ENCODE results near the gene GCNT1. TPM values are rescaled to one million over a fixed set of nuclear protein-coding genes. Genes with fewer than 3 reads are reported as not detected.

GCNT1 gene
- total and polyA plus RNA-seq, 2 donors (not counting 1 experiment from before 2014, with no cell fraction given): 9.1 to 31.0 TPM

- H3K4me2 ChIP-seq (replicated peaks; ENCODE audit: low read depth, low read length, poor library complexity, severe bottlenecking): no peak overlapping the region
- ATAC-seq (ENCODE audit: low read depth) (no peak), DNase-seq (no peak)
- no peaks in the 10 kb centered on the region for H3K27me3 ChIP-seq (replicated peaks in 1 of 4; ENCODE audit: control extremely low read depth in 1 of 4, control insufficient read depth in 3 of 4, insufficient read depth in 4 of 4, low read length in 3 of 4)
- no peak overlapping the region for H3K9ac ChIP-seq (ENCODE audit: low read length)
- Mint-ChIP-seq H3K4me1 (no peaks in the 10 kb centered on the region), H3K4me3 (no peak overlapping the region), H3K9me3 (ENCODE audit: insufficient read depth) (peaks cover 8% of the 10 kb centered on the region), H3K27ac (no peak overlapping the region), H3K27me3 (no peaks in the 10 kb centered on the region)
- no peaks in the 10 kb centered on the region for H3K79me2 ChIP-seq (ENCODE audit: control insufficient read depth, insufficient read depth, low read length)
- no peak overlapping the region for H3K27ac ChIP-seq (ENCODE audit: low read length in 2 of 2)
- H4K20me1 ChIP-seq (ENCODE audit: control insufficient read depth, insufficient read depth, low read length, poor library complexity, severe bottlenecking): no peaks in the 10 kb centered on the region
- H2AFZ ChIP-seq (ENCODE audit: insufficient read depth, low read depth, low read length, poor library complexity, severe bottlenecking): no peak overlapping the region
- no peak overlapping the region for H3K4me3 ChIP-seq (ENCODE audit: control extremely low read depth in 1 of 5, extremely low read depth in 1 of 5, insufficient read depth in 1 of 5, low read depth in 2 of 5, low read length in 4 of 5)
- ChIA-PET CTCF (no interaction called here), POLR2A (no interaction called here)
- no peaks in the 10 kb centered on the region for H3K4me1 ChIP-seq (ENCODE audit: control insufficient read depth in 2 of 2, insufficient read depth in 2 of 2, low read length in 2 of 2)
- intact Hi-C loops (cut with micrococcal nuclease): no loop called here
- TF ChIP-seq, protein P1, sequence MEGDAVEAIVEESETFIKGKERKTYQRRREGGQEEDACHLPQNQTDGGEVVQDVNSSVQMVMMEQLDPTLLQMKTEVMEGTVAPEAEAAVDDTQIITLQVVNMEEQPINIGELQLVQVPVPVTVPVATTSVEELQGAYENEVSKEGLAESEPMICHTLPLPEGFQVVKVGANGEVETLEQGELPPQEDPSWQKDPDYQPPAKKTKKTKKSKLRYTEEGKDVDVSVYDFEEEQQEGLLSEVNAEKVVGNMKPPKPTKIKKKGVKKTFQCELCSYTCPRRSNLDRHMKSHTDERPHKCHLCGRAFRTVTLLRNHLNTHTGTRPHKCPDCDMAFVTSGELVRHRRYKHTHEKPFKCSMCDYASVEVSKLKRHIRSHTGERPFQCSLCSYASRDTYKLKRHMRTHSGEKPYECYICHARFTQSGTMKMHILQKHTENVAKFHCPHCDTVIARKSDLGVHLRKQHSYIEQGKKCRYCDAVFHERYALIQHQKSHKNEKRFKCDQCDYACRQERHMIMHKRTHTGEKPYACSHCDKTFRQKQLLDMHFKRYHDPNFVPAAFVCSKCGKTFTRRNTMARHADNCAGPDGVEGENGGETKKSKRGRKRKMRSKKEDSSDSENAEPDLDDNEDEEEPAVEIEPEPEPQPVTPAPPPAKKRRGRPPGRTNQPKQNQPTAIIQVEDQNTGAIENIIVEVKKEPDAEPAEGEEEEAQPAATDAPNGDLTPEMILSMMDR (IDR thresholded peaks at IDR 0.05): no peak
- no peak for TF ChIP-seq EZH2 (IDR thresholded peaks at IDR 0.05; ENCODE audit: borderline replicate concordance, insufficient read depth, low read depth, low read length, poor library complexity, severe bottlenecking)
- H3K9me3 ChIP-seq (ENCODE audit: control extremely low read depth in 1 of 3, control insufficient read depth in 2 of 3, insufficient read depth in 1 of 3, low read length in 2 of 3): peaks cover 0 to 7% (median 3%) of the 10 kb centered on the region in 3 donors
- H3K36me3 ChIP-seq (replicated peaks in 1 of 2; ENCODE audit: control extremely low read depth in 1 of 2, control insufficient read depth in 1 of 2, extremely low read depth in 1 of 2, insufficient read depth in 2 of 2, low read length in 1 of 2): no peaks in the 10 kb centered on the region
- no CpG with 5 or more reads among the region's 2 CpGs for WGBS (ENCODE audit: insufficient coverage)
Measured at GRCh38 chr9:76415154-76415553, 43.8 kb upstream of the GCNT1 start.

DNA sequence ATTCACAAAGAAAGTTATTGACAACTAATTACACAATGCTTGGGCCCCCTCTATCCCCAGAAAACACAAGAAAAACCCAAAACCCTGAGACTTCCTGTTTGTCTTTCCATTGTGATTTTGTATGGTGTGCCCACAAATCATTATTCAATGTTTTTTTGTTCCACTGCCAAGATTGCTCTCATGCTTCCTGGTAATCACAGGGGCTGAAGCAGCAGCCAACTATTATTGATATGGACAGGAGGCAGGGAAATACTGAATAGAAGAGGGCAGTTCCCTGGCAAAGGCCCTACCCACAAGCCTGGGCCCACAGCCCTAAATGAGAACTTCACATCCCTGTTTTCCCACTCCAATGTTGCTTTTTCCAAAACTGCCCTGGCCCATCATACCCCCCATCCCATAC is 43.3 kb upstream of the GCNT1 start:
- Mint-ChIP-seq H3K4me1 (no peaks in the 10 kb centered on the region), H3K4me3 (no peak overlapping the region), H3K9me3 (ENCODE audit: insufficient read depth) (peaks cover 8% of the 10 kb centered on the region), H3K27me3 (no peaks in the 10 kb centered on the region), H3K27ac (no peak overlapping the region)
- DNase-seq: no peak
- no peaks in the 10 kb centered on the region for H3K36me3 ChIP-seq (replicated peaks in 1 of 2; ENCODE audit: control extremely low read depth in 1 of 2, control insufficient read depth in 1 of 2, extremely low read depth in 1 of 2, insufficient read depth in 2 of 2, low read length in 1 of 2)
- H3K4me1 ChIP-seq (ENCODE audit: control insufficient read depth in 2 of 2, insufficient read depth in 2 of 2, low read length in 2 of 2): no peaks in the 10 kb centered on the region
- no peaks in the 10 kb centered on the region for H4K20me1 ChIP-seq (ENCODE audit: control insufficient read depth, insufficient read depth, low read length, poor library complexity, severe bottlenecking)
- no peak overlapping the region for H3K4me3 ChIP-seq (ENCODE audit: control extremely low read depth in 1 of 5, extremely low read depth in 1 of 5, insufficient read depth in 1 of 5, low read depth in 2 of 5, low read length in 4 of 5)
- H3K9ac ChIP-seq (ENCODE audit: low read length): no peak overlapping the region
- no peaks in the 10 kb centered on the region for H3K27me3 ChIP-seq (replicated peaks in 1 of 4; ENCODE audit: control extremely low read depth in 1 of 4, control insufficient read depth in 3 of 4, insufficient read depth in 4 of 4, low read length in 3 of 4)
- ChIA-PET CTCF (no interaction called here), POLR2A (no interaction called here)
- H3K9me3 ChIP-seq (ENCODE audit: control extremely low read depth in 1 of 3, control insufficient read depth in 2 of 3, insufficient read depth in 1 of 3, low read length in 2 of 3): peaks cover 0 to 7% (median 3%) of the 10 kb centered on the region in 3 donors
- H3K79me2 ChIP-seq (ENCODE audit: control insufficient read depth, insufficient read depth, low read length): no peaks in the 10 kb centered on the region
- intact Hi-C loops (cut with micrococcal nuclease): no loop called here
- TF ChIP-seq, protein P1 (IDR thresholded peaks at IDR 0.05): no peak
- TF ChIP-seq EZH2 (IDR thresholded peaks at IDR 0.05; ENCODE audit: borderline replicate concordance, insufficient read depth, low read depth, low read length, poor library complexity, severe bottlenecking): no peak
- no peak overlapping the region for H3K27ac ChIP-seq (ENCODE audit: low read length in 2 of 2)
- ATAC-seq (ENCODE audit: low read depth): no peak
- no peak overlapping the region for H2AFZ ChIP-seq (ENCODE audit: insufficient read depth, low read depth, low read length, poor library complexity, severe bottlenecking)
- H3K4me2 ChIP-seq (replicated peaks; ENCODE audit: low read depth, low read length, poor library complexity, severe bottlenecking): no peak overlapping the region
